CD14-positive monocyte (primary cell): ENCODE data around the gene ZC3HAV1. TPM values are rescaled to one million over a fixed set of nuclear protein-coding genes. Genes with fewer than 3 reads are reported as not detected.

Source experiments
- DNase-seq, 3 donors: peaks; one replicate each; pipeline ENCODE4 v3.0.0-alpha.2; 2011 to 2022
- H2AFZ ChIP-seq: 2 replicates; pipeline ENCODE4 v1.6.0; 2012; ENCODE audit warnings: mild to moderate bottlenecking, low read depth, low read length, inconsistent platforms; ENCODE audit not compliant: insufficient read depth, poor library complexity, severe bottlenecking
- H3K27ac ChIP-seq, 2 donors: 1 replicate in 1 of 2; 2 replicates in 1 of 2; pipeline ENCODE4 v1.5.1; 2012 to 2013; ENCODE audit warnings: low read length in 2 of 2, control low read depth in 1 of 2, inconsistent platforms in 1 of 2, low read depth in 1 of 2, mild to moderate bottlenecking in 1 of 2
- H3K27me3 ChIP-seq, 2 donors: one replicate each; pipeline versions ENCODE4 v1.6.0 to v1.6.1; 2011 to 2013; ENCODE audit warnings: low read length in 2 of 2; ENCODE audit not compliant: control insufficient read depth in 2 of 2, insufficient read depth in 2 of 2
- H3K36me3 ChIP-seq, 2 donors: replicated peaks in 1 of 2; 1 replicate in 1 of 2; 2 replicates in 1 of 2; pipeline versions ENCODE4 v1.5.1 to v1.6.1; 2012 to 2013; ENCODE audit warnings: low read length in 2 of 2, control low read depth in 1 of 2, inconsistent platforms in 1 of 2, mild to moderate bottlenecking in 1 of 2; ENCODE audit not compliant: insufficient read depth in 2 of 2, control insufficient read depth in 1 of 2
- H3K4me1 ChIP-seq, 2 donors: 1 replicate in 1 of 2; 2 replicates in 1 of 2; pipeline versions ENCODE4 v1.5.1 to v1.6.1; 2012 to 2013; ENCODE audit warnings: low read length in 2 of 2, control low read depth in 1 of 2, inconsistent platforms in 1 of 2, mild to moderate bottlenecking in 1 of 2, moderate library complexity in 1 of 2; ENCODE audit not compliant: insufficient read depth in 2 of 2, control insufficient read depth in 1 of 2
- H3K4me2 ChIP-seq: replicated peaks from 2 replicates; pipeline ENCODE3; 2012; ENCODE audit warnings: low read length, moderate library complexity, mild to moderate bottlenecking; ENCODE audit not compliant: poor library complexity, severe bottlenecking; ENCODE audit errors: extremely low read depth
- H3K4me3 ChIP-seq, 3 experiments: fragments of 200-600 bp in 1 of 3; sonication (generic) in 1 of 3; replicated peaks in 1 of 3; 1 replicate in 2 of 3; 2 replicates in 1 of 3; pipeline ENCODE4 v1.5.1; 2011 to 2013; ENCODE audit warnings: low read length in 3 of 3, mild to moderate bottlenecking in 3 of 3, control low read depth in 2 of 3, low read depth in 2 of 3, inconsistent platforms in 1 of 3, moderate library complexity in 1 of 3
- H3K79me2 ChIP-seq: 2 replicates; pipeline ENCODE4 v1.6.0; 2012; ENCODE audit warnings: mild to moderate bottlenecking, control low read depth, inconsistent platforms, low read length, moderate library complexity; ENCODE audit not compliant: insufficient read depth
- H3K9ac ChIP-seq: 2 replicates; pipeline ENCODE4 v1.6.0; 2017; ENCODE audit warnings: low read length, mild to moderate bottlenecking; ENCODE audit not compliant: insufficient read depth, poor library complexity, severe bottlenecking
- H3K9me3 ChIP-seq, 2 donors: replicated peaks in 1 of 2; 1 replicate in 1 of 2; 2 replicates in 1 of 2; pipeline versions ENCODE4 v1.5.1 to v1.6.1; 2012 to 2013; ENCODE audit warnings: low read length in 2 of 2, control low read depth in 1 of 2; ENCODE audit not compliant: control insufficient read depth in 1 of 2, insufficient read depth in 1 of 2
- H4K20me1 ChIP-seq: 2 replicates; pipeline ENCODE4 v1.6.0; 2012; ENCODE audit warnings: mild to moderate bottlenecking, low read length, control low read depth, moderate library complexity; ENCODE audit not compliant: insufficient read depth
- H3K27ac Mint-ChIP-seq, 7 donors: one replicate each; pipeline ENCODE4 v1.8.0; 2020; ENCODE audit warnings: mild to moderate bottlenecking in 7 of 7, mixed read lengths in 7 of 7, moderate library complexity in 6 of 7, inconsistent platforms in 2 of 7
- H3K27me3 Mint-ChIP-seq, 3 donors: one replicate each; pipeline ENCODE4 v1.8.0; 2021 to 2022; ENCODE audit warnings: low read depth in 3 of 3, mild to moderate bottlenecking in 3 of 3, mixed read lengths in 3 of 3, moderate library complexity in 3 of 3, inconsistent platforms in 1 of 3
- H3K36me3 Mint-ChIP-seq, 2 donors: one replicate each; pipeline ENCODE4 v1.8.0; 2020; ENCODE audit warnings: mixed read lengths in 2 of 2, inconsistent platforms in 1 of 2, mild to moderate bottlenecking in 1 of 2
- H3K4me1 Mint-ChIP-seq: one replicate; pipeline ENCODE4 v1.8.0; 2020; ENCODE audit warnings: mild to moderate bottlenecking, mixed read lengths
- H3K4me3 Mint-ChIP-seq, 2 donors: one replicate each; pipeline ENCODE4 v1.8.0; 2020; ENCODE audit warnings: mild to moderate bottlenecking in 2 of 2, mixed read lengths in 2 of 2, moderate library complexity in 1 of 2
- H3K9me3 Mint-ChIP-seq, 7 donors: one replicate each; pipeline ENCODE4 v1.8.0; 2020 to 2022; ENCODE audit warnings: mixed read lengths in 7 of 7, mild to moderate bottlenecking in 6 of 7, moderate library complexity in 6 of 7, inconsistent platforms in 2 of 7
- CTCF ChIP-seq: fragments of 200-600 bp; IDR thresholded peaks from one replicate; pipeline ENCODE4 v1.8.0; 2022; ENCODE audit warnings: antibody characterized with exemption, mild to moderate bottlenecking
- whole genome bisulfite sequencing: methylation state at CpG from one replicate; pipeline ENCODE4 v1.1.5; 2013; ENCODE audit warnings: missing lambda C conversion rate; ENCODE audit not compliant: insufficient coverage; 5-methylcytosine and 5-hydroxymethylcytosine counted together
- intact Hi-C, 2 donors: fragments of 100-400 bp; cut with micrococcal nuclease; formaldehyde crosslinking; loops; one replicate each; pipeline versions ENCODE4 v1.15.0 to v1.15.1; 2023
- polyA plus RNA-seq, 3 donors: library from polyadenylated mRNA; depleted of rRNA in 1 of 3; unstranded in 2 of 3; stranded (reverse) in 1 of 3; fragments of 300-500 nt in 2 of 3; fragments of >200 nt in 1 of 3; fragmentation: Illumina TruSeq in 2 of 3; gene quantifications; 1 replicate in 2 of 3; 2 replicates in 1 of 3; pipeline ENCODE4 v1.2.3, GENCODE V29; 2012 to 2021

The ZC3HAV1 gene
- polyA plus RNA-seq, 3 donors, result 20.7 to 30.2 (median 21.2) TPM

- Mint-ChIP-seq H3K9me3 (peaks cover 7 to 20% (median 15%) of the 10 kb centered on the region in 7 donors), H3K27me3 (peaks cover 0 to 4% (median 0%) of the 10 kb centered on the region in 3 donors), H3K4me1 (peaks cover 10% of the 10 kb centered on the region), H3K36me3 (peaks cover 69 to 83% of the 10 kb centered on the region in 2 donors), H3K4me3 (no peak overlapping the region), H3K27ac (no peak overlapping the region)
- Histone ChIP-seq H3K4me3 (no peak overlapping the region), H3K79me2 (peaks cover 100% of the 10 kb centered on the region), H3K27ac (no peak overlapping the region), H3K9me3 (peaks cover 13 to 14% of the 10 kb centered on the region in 2 donors), H3K9ac (no peak overlapping the region), H4K20me1 (peaks cover 98% of the 10 kb centered on the region), H3K27me3 (no peaks in the 10 kb centered on the region), H2AFZ (no peak overlapping the region), H3K4me1 (no peaks in the 10 kb centered on the region), H3K4me2 (no peak overlapping the region), H3K36me3 (peaks cover 55 to 84% of the 10 kb centered on the region in 2 donors)
- intact Hi-C loops, result no loop called here
- no peak for DNase-seq
- TF ChIP-seq CTCF, result no peak
- 83% methylated on average over 1 of the region's 2 CpGs for WGBS
Measured at GRCh38 chr7:139089118-139089517, 20.4 kb downstream of the ZC3HAV1 start.

GRCh38 chr7:139088268-139088667 lies 21.3 kb downstream of the ZC3HAV1 start:
- H3K27ac Mint-ChIP-seq, result peak overlapping the region in 1 of 7 donors; percentile 7
- Histone ChIP-seq H2AFZ (no peak overlapping the region), H3K9ac (no peak overlapping the region), H3K36me3 (peaks cover 61 to 87% of the 10 kb centered on the region in 2 donors), H3K9me3 (peaks cover 13 to 14% of the 10 kb centered on the region in 2 donors), H3K4me1 (no peaks in the 10 kb centered on the region), H3K27me3 (no peaks in the 10 kb centered on the region), H3K4me3 (no peak overlapping the region), H3K79me2 (peaks cover 100% of the 10 kb centered on the region), H3K27ac (peak overlapping the region in 1 of 2 donors; percentile 1), H4K20me1 (peaks cover 99% of the 10 kb centered on the region), H3K4me2 (no peak overlapping the region)
- peaks cover 0 to 4% (median 0%) of the 10 kb centered on the region in 3 donors for H3K27me3 Mint-ChIP-seq
- DNase-seq, result no peak
- intact Hi-C loops, result no loop called here
- no peak for TF ChIP-seq CTCF
- peaks cover 69 to 83% of the 10 kb centered on the region in 2 donors for H3K36me3 Mint-ChIP-seq
- peaks cover 8% of the 10 kb centered on the region for H3K4me1 Mint-ChIP-seq
- no peak overlapping the region for H3K4me3 Mint-ChIP-seq
- H3K9me3 Mint-ChIP-seq, result peaks cover 7 to 20% (median 15%) of the 10 kb centered on the region in 7 donors
- 100% methylated on average over 1 of the region's 2 CpGs for WGBS
